ENCODE measurements around the gene RMRP. TPM values are rescaled to one million over a fixed set of nuclear protein-coding genes. Genes with fewer than 3 reads are reported as not detected.

RMRP gene
- total and polyA plus RNA-seq, 10 of the 15 experiments (the other 5 are each of a cell fraction or from before 2014, with no cell fraction given), result 12.0 to 42,450 (median 6,418) TPM; not detected in 4

DNA sequence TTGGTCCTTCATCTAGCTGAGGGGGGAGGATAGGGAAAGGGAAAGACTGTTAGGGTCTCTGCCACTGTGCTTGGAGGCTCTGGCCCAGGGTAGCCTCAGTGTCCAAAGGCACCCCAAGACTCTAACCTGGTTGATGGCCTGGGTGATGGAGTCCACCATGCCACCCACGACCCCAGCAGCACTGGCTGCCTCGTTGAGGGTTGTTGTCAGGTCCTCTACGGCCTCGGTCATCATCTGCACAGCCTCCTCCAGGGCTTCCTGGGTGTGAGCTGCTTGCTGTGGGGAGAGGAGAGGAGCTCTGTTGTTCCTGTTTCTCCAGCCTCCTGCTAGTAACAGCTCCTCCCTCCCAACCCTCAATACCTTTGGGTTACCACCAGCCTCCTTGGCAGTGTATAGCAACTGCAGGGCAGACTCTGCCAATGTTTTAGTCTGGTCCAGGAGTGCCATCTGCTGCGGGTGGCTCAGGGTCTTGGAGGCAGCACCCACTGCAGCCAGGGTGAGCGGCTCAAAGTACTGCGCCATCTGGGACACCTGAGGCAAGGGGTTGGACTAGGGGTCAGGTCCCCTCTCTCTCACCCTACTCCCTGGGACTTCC is 48.1 kb upstream of the RMRP start:
- ChIA-PET RAD21 (ENCODE audit: unreplicated experiment) (no interaction called here), CTCF (interaction anchor here (1.4 to 4.1 kb wide), 2 partner anchors 9 to 36 kb away, joined by 3 to 33 read pairs; no protein-coding TSS in a partner anchor), POLR2A (interaction anchor here (0.8 kb wide), 1 partner anchor 9 kb away, joined by 3 read pairs; no protein-coding TSS in a partner anchor), SMC1A (ENCODE audit: uncharacterized antibody, unreplicated experiment) (interaction anchor here (2.2 kb wide), 1 partner anchor 22 kb away, joined by 5 read pairs; no protein-coding TSS in a partner anchor)
- Histone ChIP-seq H4K20me1 (ENCODE audit: control insufficient read depth, insufficient read depth) (no peaks in the 10 kb centered on the region), H3K4me2 (ENCODE audit: control insufficient read depth, insufficient read depth) (no peak overlapping the region), H3K36me3 (ENCODE audit: control insufficient read depth in 2 of 2, insufficient read depth in 2 of 2, low read length in 1 of 2) (peaks cover 56 to 64% of the 10 kb centered on the region in 2 experiments), H3K4me1 (ENCODE audit: control insufficient read depth, insufficient read depth, low read length) (no peaks in the 10 kb centered on the region), H3K79me2 (ENCODE audit: control insufficient read depth, insufficient read depth, low read length) (no peaks in the 10 kb centered on the region), H3K4me3 (no peak overlapping the region), H3K27ac (ENCODE audit: control insufficient read depth, insufficient read depth) (no peak overlapping the region), H3K9me3 (replicated peaks; ENCODE audit: control insufficient read depth, insufficient read depth, low read length) (no peaks in the 10 kb centered on the region), H3K27me3 (replicated peaks in 1 of 2; ENCODE audit: control insufficient read depth in 2 of 2, insufficient read depth in 2 of 2, low read length in 1 of 2) (no peaks in the 10 kb centered on the region), H2AFZ (ENCODE audit: control insufficient read depth, low read depth, low read length) (no peak overlapping the region), H3K9ac (ENCODE audit: control insufficient read depth, insufficient read depth, low read length) (no peak overlapping the region)
- in situ Hi-C loops (cut with MboI), result no loop called here
- BruUV-seq (replicated peaks), result TSS peak; percentile 47
- WGBS (ENCODE audit: insufficient coverage, insufficient replicate concordance, low lambda C conversion rate, missing lambda C conversion rate), result 91% methylated on average over 7 of the region's 7 CpGs
- ATAC-seq, result no peak
- no peak for FAIRE-seq
- no peak for DNase-seq (ENCODE audit: low read depth, low spot score)
- intact Hi-C loops (cut with micrococcal nuclease; ENCODE audit: unreplicated experiment), result no loop called here
- TF ChIP-seq MTA2 (IDR thresholded peaks at IDR 0.05; ENCODE audit: low read depth), result no peak
- no peak for TF ChIP-seq NBN (IDR thresholded peaks at IDR 0.05)

DNA sequence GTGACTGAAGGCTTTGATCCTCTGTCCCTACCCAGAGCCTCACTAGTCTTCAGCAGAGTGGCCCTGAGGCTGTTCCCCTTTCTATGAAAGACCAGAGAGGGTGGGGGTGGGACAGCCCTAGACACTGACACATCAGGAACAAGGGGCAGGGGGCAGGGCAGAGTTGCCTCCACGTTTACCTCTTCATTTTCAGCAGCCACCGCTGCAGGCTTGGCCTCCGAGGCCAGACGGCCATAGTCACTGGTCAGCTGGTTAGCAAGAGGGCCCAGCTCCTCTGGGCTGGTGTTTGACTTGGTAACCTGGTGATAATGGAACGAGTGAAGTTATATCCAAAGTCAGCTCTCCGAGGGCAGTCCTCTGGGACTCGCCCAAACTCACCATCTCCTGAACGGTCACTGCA is 47.6 kb upstream of the RMRP start:
- intact Hi-C loops (cut with micrococcal nuclease; ENCODE audit: unreplicated experiment) (no loop called here), in situ Hi-C loops (cut with MboI) (no loop called here)
- Histone ChIP-seq H3K4me2 (ENCODE audit: control insufficient read depth, insufficient read depth) (no peak overlapping the region), H4K20me1 (ENCODE audit: control insufficient read depth, insufficient read depth) (no peaks in the 10 kb centered on the region), H3K4me1 (ENCODE audit: control insufficient read depth, insufficient read depth, low read length) (no peaks in the 10 kb centered on the region), H3K27me3 (replicated peaks in 1 of 2; ENCODE audit: control insufficient read depth in 2 of 2, insufficient read depth in 2 of 2, low read length in 1 of 2) (no peaks in the 10 kb centered on the region), H3K36me3 (ENCODE audit: control insufficient read depth in 2 of 2, insufficient read depth in 2 of 2, low read length in 1 of 2) (peaks cover 51 to 64% of the 10 kb centered on the region in 2 experiments), H2AFZ (ENCODE audit: control insufficient read depth, low read depth, low read length) (no peak overlapping the region), H3K79me2 (ENCODE audit: control insufficient read depth, insufficient read depth, low read length) (no peaks in the 10 kb centered on the region), H3K9ac (ENCODE audit: control insufficient read depth, insufficient read depth, low read length) (no peak overlapping the region), H3K4me3 (no peak overlapping the region), H3K27ac (ENCODE audit: control insufficient read depth, insufficient read depth) (no peak overlapping the region), H3K9me3 (replicated peaks; ENCODE audit: control insufficient read depth, insufficient read depth, low read length) (no peaks in the 10 kb centered on the region)
- 82% methylated on average over 8 of the region's 8 CpGs for WGBS (ENCODE audit: insufficient coverage, insufficient replicate concordance, low lambda C conversion rate, missing lambda C conversion rate)
- FAIRE-seq, result no peak
- TF ChIP-seq CEBPB (IDR thresholded peaks at IDR 0.05; ENCODE audit: borderline replicate concordance in 1 of 2, low read depth in 2 of 2, low read length in 2 of 2) (no peak), TARDBP (IDR thresholded peaks at IDR 0.05; ENCODE audit: borderline replicate concordance) (no peak), CHD4 (IDR thresholded peaks at IDR 0.05) (no peak), ZNF274 (IDR thresholded peaks at IDR 0.05; ENCODE audit: insufficient read depth, insufficient read length) (no peak), ZBED1 (IDR thresholded peaks at IDR 0.05; ENCODE audit: borderline replicate concordance) (no peak), SMAD5 (IDR thresholded peaks at IDR 0.05; ENCODE audit: low read depth) (no peak)
- TF ChIP-seq, protein P1, sequence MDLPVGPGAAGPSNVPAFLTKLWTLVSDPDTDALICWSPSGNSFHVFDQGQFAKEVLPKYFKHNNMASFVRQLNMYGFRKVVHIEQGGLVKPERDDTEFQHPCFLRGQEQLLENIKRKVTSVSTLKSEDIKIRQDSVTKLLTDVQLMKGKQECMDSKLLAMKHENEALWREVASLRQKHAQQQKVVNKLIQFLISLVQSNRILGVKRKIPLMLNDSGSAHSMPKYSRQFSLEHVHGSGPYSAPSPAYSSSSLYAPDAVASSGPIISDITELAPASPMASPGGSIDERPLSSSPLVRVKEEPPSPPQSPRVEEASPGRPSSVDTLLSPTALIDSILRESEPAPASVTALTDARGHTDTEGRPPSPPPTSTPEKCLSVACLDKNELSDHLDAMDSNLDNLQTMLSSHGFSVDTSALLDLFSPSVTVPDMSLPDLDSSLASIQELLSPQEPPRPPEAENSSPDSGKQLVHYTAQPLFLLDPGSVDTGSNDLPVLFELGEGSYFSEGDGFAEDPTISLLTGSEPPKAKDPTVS (IDR thresholded peaks at IDR 0.05; ENCODE audit: low read depth, low read length), result no peak
- ChIA-PET SMC1A (ENCODE audit: uncharacterized antibody, unreplicated experiment) (interaction anchor here (0.7 to 2.2 kb wide), 2 partner anchors 22 to 39 kb away, joined by 3 to 5 read pairs; no protein-coding TSS in a partner anchor), POLR2A (no interaction called here), CTCF (interaction anchor here (1.4 to 4.1 kb wide), 2 partner anchors 9 to 36 kb away, joined by 3 to 33 read pairs; no protein-coding TSS in a partner anchor), RAD21 (ENCODE audit: unreplicated experiment) (no interaction called here)
- ATAC-seq, result no peak
- BruUV-seq (replicated peaks), result no TSS peak
- no peak for DNase-seq (ENCODE audit: low read depth, low spot score)
